B cell (primary cell): ENCODE results near the gene CUBN.

Source experiments
- CTCF ChIP-seq: fragments of 200-600 bp; IDR thresholded peaks from one replicate; pipeline ENCODE4 v1.8.0; 2022; ENCODE audit warnings: antibody characterized with exemption, mild to moderate bottlenecking
- EZH2 ChIP-seq: IDR thresholded peaks from 2 replicates; pipeline ENCODE4 v1.6.1; 2012; ENCODE audit warnings: borderline replicate concordance, low read depth, mild to moderate bottlenecking, moderate library complexity, low read length; ENCODE audit not compliant: insufficient read depth, poor library complexity, severe bottlenecking

GRCh38 chr10:17175551-17175950 is 45.9 kb upstream of the CUBN start:
- TF ChIP-seq CTCF (no peak), EZH2 (no peak)
